ENCODE measurements around the gene SLC49A3. TPM values are rescaled to one million over a fixed set of nuclear protein-coding genes. Genes with fewer than 3 reads are reported as not detected.

Gene SLC49A3
- total RNA-seq, 2 donors from 2014 or later, result 10.0 to 12.0 TPM

- Histone ChIP-seq H3K9me3 (no peaks in the 10 kb centered on the region), H3K27me3 (no peaks in the 10 kb centered on the region), H3K36me3 (no peaks in the 10 kb centered on the region), H3K4me1 (peaks cover 0 to 32% of the 10 kb centered on the region in 2 donors), H3K4me3 (peak overlapping the region; percentile 51 to 65), H3K27ac (peak overlapping the region in 1 of 2 donors; percentile 66)
- TF ChIP-seq CTCF (IDR thresholded peaks at IDR 0.05), result no peak
- DNase-seq (ENCODE audit: low spot score), result no peak
These were observed 7.9 kb downstream of the SLC49A3 start for GRCh38 chr4:680928-681645.

- no peaks in the 10 kb centered on the region for H3K36me3 ChIP-seq
- TF ChIP-seq CTCF (IDR thresholded peaks at IDR 0.05), result no peak
- peaks cover 0 to 38% of the 10 kb centered on the region in 2 donors for H3K4me1 ChIP-seq
- DNase-seq (ENCODE audit: low spot score), result no peak
- H3K9me3 ChIP-seq, result no peaks in the 10 kb centered on the region
- H3K4me3 ChIP-seq, result peak overlapping the region; percentile 51 to 65
- no peaks in the 10 kb centered on the region for H3K27me3 ChIP-seq
- peak overlapping the region in 1 of 2 donors; percentile 66 for H3K27ac ChIP-seq
These were observed 8.4 kb downstream of the SLC49A3 start for GRCh38 chr4:680551-680927.

GRCh38 chr4:680091-680490, 8.9 kb downstream of the SLC49A3 start:
- H3K27me3 ChIP-seq, result no peaks in the 10 kb centered on the region
- H3K4me3 ChIP-seq, result no peak overlapping the region
- no peaks in the 10 kb centered on the region for H3K36me3 ChIP-seq
- TF ChIP-seq CTCF (IDR thresholded peaks at IDR 0.05), result no peak
- no peak overlapping the region for H3K27ac ChIP-seq
- DNase-seq (ENCODE audit: low spot score), result no peak
- H3K9me3 ChIP-seq, result no peaks in the 10 kb centered on the region
- peaks cover 0 to 42% of the 10 kb centered on the region in 2 donors for H3K4me1 ChIP-seq

- H3K36me3 ChIP-seq, result no peaks in the 10 kb centered on the region
- H3K27ac ChIP-seq, result no peak overlapping the region
- peaks cover 0 to 46% of the 10 kb centered on the region in 2 donors for H3K4me1 ChIP-seq
- DNase-seq (ENCODE audit: low spot score), result no peak
- H3K4me3 ChIP-seq, result no peak overlapping the region
- H3K9me3 ChIP-seq, result no peaks in the 10 kb centered on the region
- no peak for TF ChIP-seq CTCF (IDR thresholded peaks at IDR 0.05)
- no peaks in the 10 kb centered on the region for H3K27me3 ChIP-seq
These were observed 9.3 kb downstream of the SLC49A3 start for GRCh38 chr4:679629-680028.

GRCh38 chr4:679104-679481, 9.9 kb downstream of the SLC49A3 start:
- peaks cover 0 to 43% of the 10 kb centered on the region in 2 donors for H3K4me1 ChIP-seq
- H3K27ac ChIP-seq, result no peak overlapping the region
- H3K36me3 ChIP-seq, result no peaks in the 10 kb centered on the region
- no peaks in the 10 kb centered on the region for H3K27me3 ChIP-seq
- no peak for DNase-seq (ENCODE audit: low spot score)
- H3K4me3 ChIP-seq, result no peak overlapping the region
- TF ChIP-seq CTCF (IDR thresholded peaks at IDR 0.05), result no peak
- H3K9me3 ChIP-seq, result no peaks in the 10 kb centered on the region

Measured in right atrium auricular region (tissue), 2 donors.